Endothelial cell of umbilical vein (primary cell): Measurements from ENCODE around the gene TSNAXIP1. TPM values are rescaled to one million over a fixed set of nuclear protein-coding genes. Genes with fewer than 3 reads are reported as not detected.

ENCODE experiments used
- BruUV-seq: library from RNA; stranded (reverse); fragments of 400-500 nt; replicated peaks from 2 replicates; lab custom pipeline; 2021; lab: Mats Ljungman, UMichigan
- CTCF ChIA-PET: fragments of 300-600, 350-600 bp; sonication (Branson Sonifier 250); formaldehyde crosslinking; loops from one replicate; lab custom pipeline; 2021; ENCODE audit warnings: antibody characterized with exemption, inconsistent platforms; lab: Charles Lee
- POLR2A ChIA-PET: fragments of 300-600, 350-600 bp; sonication (Branson Sonifier 250); formaldehyde crosslinking; loops from one replicate; lab custom pipeline; 2021; ENCODE audit warnings: antibody characterized with exemption, inconsistent platforms; lab: Charles Lee
- DNase-seq: peaks from one replicate; pipeline ENCODE4 v3.0.0-alpha.2; 2011; ENCODE audit warnings: low read depth, low spot score
- FAIRE-seq: peaks from 2 replicates; lab custom pipeline; 2011; peaks lifted over from hg19 to GRCh38; lab: Jason Lieb, UNC
- H2AFZ ChIP-seq: 2 replicates; pipeline ENCODE4 v1.6.0; 2012; ENCODE audit warnings: low read depth, low read length, control low read depth, inconsistent platforms
- H3K27ac ChIP-seq: 2 replicates; pipeline ENCODE4 v1.5.1; 2011; ENCODE audit warnings: low read depth, mild to moderate bottlenecking, control low read depth, low read length, moderate library complexity; ENCODE audit not compliant: insufficient read depth
- H3K27me3 ChIP-seq, 2 experiments: 2 replicates each; pipeline versions ENCODE4 v1.6.0 to v1.6.1; 2011; ENCODE audit warnings: low read length in 2 of 2, mixed read lengths in 1 of 2; ENCODE audit not compliant: control insufficient read depth in 2 of 2, insufficient read depth in 2 of 2
- H3K36me3 ChIP-seq, 2 experiments: 2 replicates in 1 of 2; 3 replicates in 1 of 2; pipeline ENCODE4 v1.5.1; 2011; ENCODE audit warnings: low read length in 2 of 2, mild to moderate bottlenecking in 1 of 2, moderate library complexity in 1 of 2; ENCODE audit not compliant: control insufficient read depth in 2 of 2, insufficient read depth in 2 of 2; ENCODE audit errors: extremely low read depth in 1 of 2
- H3K4me1 ChIP-seq: 3 replicates; pipeline ENCODE4 v1.5.1; 2011; ENCODE audit warnings: mild to moderate bottlenecking, low read length; ENCODE audit not compliant: control insufficient read depth, insufficient read depth; ENCODE audit errors: extremely low read depth
- H3K4me2 ChIP-seq: 2 replicates; pipeline ENCODE4 v1.6.1; 2011; ENCODE audit warnings: low read length, control low read depth, mixed read lengths; ENCODE audit not compliant: insufficient read depth
- H3K4me3 ChIP-seq, 3 experiments: fragments of 200-600 bp in 1 of 3; sonication (generic), shearing (Covaris generic) in 1 of 3; replicated peaks in 1 of 3; 2 replicates each; pipeline ENCODE4 v1.5.1; 2011 to 2016; ENCODE audit warnings: control low read depth in 3 of 3, low read length in 3 of 3, mild to moderate bottlenecking in 2 of 3, inconsistent platforms in 1 of 3, low read depth in 1 of 3, moderate library complexity in 1 of 3; ENCODE audit not compliant: insufficient read depth in 1 of 3
- H3K79me2 ChIP-seq: 2 replicates; pipeline ENCODE4 v1.6.0; 2012; ENCODE audit warnings: low read length, inconsistent platforms; ENCODE audit not compliant: control insufficient read depth, insufficient read depth
- H3K9ac ChIP-seq: replicated peaks from 2 replicates; pipeline ENCODE3; 2011; ENCODE audit warnings: low read length, control low read depth; ENCODE audit not compliant: insufficient read depth; ENCODE audit errors: extremely low read depth
- H3K9me1 ChIP-seq: replicated peaks from 3 replicates; pipeline ENCODE4 v1.6.0; 2011; ENCODE audit warnings: mild to moderate bottlenecking, low read length; ENCODE audit not compliant: control insufficient read depth, insufficient read depth; ENCODE audit errors: extremely low read depth
- H3K9me3 ChIP-seq: replicated peaks from 2 replicates; pipeline ENCODE4 v1.5.1; 2012; ENCODE audit warnings: low read length, inconsistent platforms; ENCODE audit not compliant: control insufficient read depth, insufficient read depth
- H4K20me1 ChIP-seq: replicated peaks from 2 replicates; pipeline ENCODE3; 2011; ENCODE audit warnings: mild to moderate bottlenecking, low read length; ENCODE audit not compliant: control insufficient read depth, insufficient read depth; ENCODE audit errors: extremely low read depth
- CTCF ChIP-seq, 2 donors: IDR thresholded peaks; 1 replicate in 1 of 2; 2 replicates in 1 of 2; pipeline ENCODE4 v1.5.1; 2011; ENCODE audit warnings: low read length in 2 of 2, mild to moderate bottlenecking in 2 of 2, moderate library complexity in 2 of 2, control low read depth in 1 of 2, inconsistent platforms in 1 of 2, low read depth in 1 of 2; ENCODE audit not compliant: insufficient read depth in 1 of 2; ENCODE audit errors: extremely low read depth in 1 of 2
- EZH2 ChIP-seq: IDR thresholded peaks from 2 replicates; pipeline ENCODE4 v1.6.1; 2012; ENCODE audit warnings: borderline replicate concordance, low read depth, mild to moderate bottlenecking, moderate library complexity, low read length, inconsistent platforms; ENCODE audit not compliant: severe bottlenecking
- FOS ChIP-seq: IDR thresholded peaks from 2 replicates; pipeline ENCODE4 v1.6.1; 2011; ENCODE audit warnings: mild to moderate bottlenecking, low read length, moderate library complexity, borderline replicate concordance; ENCODE audit not compliant: insufficient read depth
- GATA2 ChIP-seq: IDR thresholded peaks from 2 replicates; pipeline ENCODE4 v1.7.0; 2011; ENCODE audit warnings: low read depth, mild to moderate bottlenecking, moderate library complexity, mixed read lengths, low read length; ENCODE audit not compliant: insufficient read length, insufficient read depth
- JUN ChIP-seq: IDR thresholded peaks from 2 replicates; pipeline ENCODE4 v1.6.1; 2011; ENCODE audit warnings: borderline replicate concordance, low read depth; ENCODE audit not compliant: insufficient read length, insufficient read depth
- MYC ChIP-seq: IDR thresholded peaks from one replicate; pipeline ENCODE4 v1.6.1; 2011; ENCODE audit warnings: mild to moderate bottlenecking, low read depth, low read length
- POLR2A ChIP-seq: IDR thresholded peaks from 2 replicates; pipeline ENCODE4 v1.6.1; 2012; ENCODE audit warnings: low read depth, mild to moderate bottlenecking, control low read depth, low read length
- POLR2AphosphoS5 ChIP-seq: IDR thresholded peaks from 2 replicates; pipeline ENCODE4 v1.6.1; 2012; ENCODE audit warnings: low read depth, mild to moderate bottlenecking, control low read depth, low read length, moderate library complexity; ENCODE audit not compliant: insufficient read depth
- dilution Hi-C: fragments of 300-500 bp; cut with MboI; formaldehyde crosslinking; loops from one replicate; pipeline ENCODE4 v1.15.0; 2019; ENCODE audit warnings: low sequenced_read_pairs; ENCODE audit not compliant: extremely low pct_ligation_motif_present
- intact Hi-C: fragments of 100-400 bp; cut with micrococcal nuclease; formaldehyde crosslinking; loops from one replicate; pipeline ENCODE4 v1.10.0; 2022
- polyA plus RNA-seq, 4 experiments: library from polyadenylated mRNA; depleted of rRNA in 3 of 4; stranded (reverse) in 3 of 4; unstranded in 1 of 4; fragments of >200 nt; gene quantifications; 2 replicates each; pipeline versions ENCODE4 v1.2.1 to v1.2.3, GENCODE V29; 2011 to 2012; ENCODE audit warnings: missing spikeins in 1 of 4
- total RNA-seq: library from RNA; stranded (reverse); gene quantifications from 2 replicates; pipeline ENCODE4 v1.2.3, GENCODE V29; 2021
- TF ChIP-seq, protein P1 (sequence below): IDR thresholded peaks from 2 replicates; pipeline ENCODE4 v1.6.1; 2011; ENCODE audit not compliant: insufficient read depth, insufficient read length

TSNAXIP1 gene
- total and polyA plus RNA-seq, 2 donors (not counting 3 experiments of a cell fraction or from before 2014, with no cell fraction given) = 0.95 to 1.2 TPM

- H3K27me3 ChIP-seq = no peaks in the 10 kb centered on the region
- intact Hi-C loops (no loop called here), dilution Hi-C loops (no loop called here)
- H3K4me3 ChIP-seq = no peak overlapping the region
- no peak for DNase-seq
- POLR2A ChIA-PET = interaction anchor here (0.5 kb wide), 1 partner anchor 343 kb away, joined by 3 read pairs; no protein-coding TSS in a partner anchor
- H3K27ac ChIP-seq = no peak overlapping the region
- no peak for FAIRE-seq
- no peak overlapping the region for H3K9ac ChIP-seq
- TF ChIP-seq POLR2AphosphoS5 = no peak
- TF ChIP-seq MYC = no peak
- TF ChIP-seq, protein P1, sequence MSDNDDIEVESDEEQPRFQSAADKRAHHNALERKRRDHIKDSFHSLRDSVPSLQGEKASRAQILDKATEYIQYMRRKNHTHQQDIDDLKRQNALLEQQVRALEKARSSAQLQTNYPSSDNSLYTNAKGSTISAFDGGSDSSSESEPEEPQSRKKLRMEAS = no peak
- no peak for TF ChIP-seq GATA2
- TF ChIP-seq CTCF (IDR thresholded peaks at IDR 0.05; ENCODE audit: extremely low read depth in 1 of 2, insufficient read depth in 1 of 2, low read depth in 1 of 2, low read length in 2 of 2) = no peak
- no peak for TF ChIP-seq JUN
- no peak for TF ChIP-seq FOS
- TF ChIP-seq POLR2A = no peak
- TF ChIP-seq EZH2 = no peak
- H3K9me1 ChIP-seq = no peaks in the 10 kb centered on the region
- peaks cover 0 to 6% of the 10 kb centered on the region in 2 experiments for H3K36me3 ChIP-seq
- CTCF ChIA-PET = interaction anchor here (0.6 to 3.3 kb wide), 7 partner anchors 12 to 185 kb away, joined by 3 to 12 read pairs (median 3); no protein-coding TSS in a partner anchor
- no peaks in the 10 kb centered on the region for H3K9me3 ChIP-seq
- no peak overlapping the region for H2AFZ ChIP-seq
- no peaks in the 10 kb centered on the region for H4K20me1 ChIP-seq
- peaks cover 9% of the 10 kb centered on the region for H3K4me1 ChIP-seq
- H3K79me2 ChIP-seq = peaks cover 92% of the 10 kb centered on the region
- no peak overlapping the region for H3K4me2 ChIP-seq
- BruUV-seq = no TSS peak
Measured at GRCh38 chr16:67855789-67856188, 49.1 kb downstream of the TSNAXIP1 start.
